Effector memory CD8-positive, alpha-beta T cell (primary cell): ENCODE measurements around the gene ROMO1.
"Not testable (repeated sequence)": the region's sequence is repeated elsewhere in the genome, so short reads cannot be mapped to it uniquely, and the experiment has no call there.

Experiments used
- ATAC-seq: fragments of 150-1000 bp; cut with Tn5 transposase; replicated peaks from 2 replicates; pipeline ENCODE4 v1.10.0; 2021; ENCODE audit warnings: mild to moderate bottlenecking, moderate library complexity
- DNase-seq, 3 experiments: peaks; one replicate each; pipeline ENCODE4 v3.0.0; 2021
- H3K27ac Mint-ChIP-seq, 2 donors: one replicate each; pipeline ENCODE4 v1.8.0; 2022; ENCODE audit warnings: mild to moderate bottlenecking in 2 of 2, mixed read lengths in 2 of 2, moderate library complexity in 2 of 2
- H3K27me3 Mint-ChIP-seq, 2 donors: one replicate each; pipeline ENCODE4 v1.8.0; 2022; ENCODE audit warnings: mixed read lengths in 2 of 2
- H3K36me3 Mint-ChIP-seq: one replicate; pipeline ENCODE4 v1.8.0; 2022; ENCODE audit warnings: mild to moderate bottlenecking, moderate library complexity, mixed read lengths; ENCODE audit not compliant: insufficient read depth
- H3K4me1 Mint-ChIP-seq, 2 donors: one replicate each; pipeline ENCODE4 v1.8.0; 2022; ENCODE audit warnings: low read depth in 2 of 2, mixed read lengths in 2 of 2
- H3K4me3 Mint-ChIP-seq, 2 donors: one replicate each; pipeline ENCODE4 v1.8.0; 2022; ENCODE audit warnings: mild to moderate bottlenecking in 2 of 2, mixed read lengths in 2 of 2, moderate library complexity in 2 of 2
- H3K9me3 Mint-ChIP-seq, 2 donors: one replicate each; pipeline ENCODE4 v1.8.0; 2022; ENCODE audit warnings: mixed read lengths in 2 of 2

The ROMO1 gene

GRCh38 chr20:35663516-35664465 lies 35.4 kb upstream of the ROMO1 start:
- Mint-ChIP-seq H3K36me3 (peaks cover 42% of the 10 kb centered on the region), H3K27me3 (no peaks in the 10 kb centered on the region), H3K4me1 (peaks cover 48 to 57% of the 10 kb centered on the region in 2 donors), H3K9me3 (no peaks in the 10 kb centered on the region), H3K27ac (peak overlapping the region; percentile 98 to 99), H3K4me3 (peak overlapping the region; percentile 97 to 98)
- peak; percentile 69 to 74 (median 70) for DNase-seq
- peak; percentile 73 for ATAC-seq

DNA sequence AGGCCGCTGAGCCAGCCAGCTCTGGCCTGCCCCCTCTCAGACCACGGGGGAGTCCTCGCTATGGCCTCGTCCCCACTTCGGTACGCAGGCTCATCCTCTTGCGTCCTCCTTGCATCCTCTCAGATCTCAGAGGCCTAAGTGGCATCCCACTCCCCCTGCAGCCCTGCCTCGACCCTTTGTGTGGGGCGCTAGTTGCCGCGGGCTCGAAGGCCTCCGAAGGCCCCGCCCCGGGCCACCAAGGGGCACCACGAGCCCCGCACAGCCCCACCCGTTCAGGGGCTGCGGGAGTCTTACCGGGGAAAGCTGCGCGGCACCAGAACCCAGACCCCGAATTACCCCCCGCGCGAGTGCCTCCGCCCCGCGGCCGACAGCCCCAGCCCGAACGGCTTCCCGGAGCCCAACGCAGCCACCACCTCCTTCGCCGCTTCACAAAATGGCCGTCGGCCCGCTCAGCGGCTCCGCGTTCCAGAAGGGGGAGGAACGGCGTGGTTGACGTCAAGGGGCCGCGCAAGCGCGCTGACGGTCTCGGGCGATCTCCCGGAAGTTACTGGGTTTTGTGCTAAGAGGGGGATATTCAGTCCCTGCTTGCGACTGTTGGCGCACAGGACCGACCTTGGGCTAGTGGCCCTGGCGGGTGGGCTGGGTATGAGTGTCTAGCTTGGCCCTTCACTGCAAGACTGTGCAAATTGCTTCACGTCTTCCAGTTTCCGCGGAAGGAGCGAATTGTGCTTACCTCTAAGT lies 34.6 kb upstream of the ROMO1 start, which contains the start of the genes CPNE1 and RBM12:
CPNE1 (minus strand) TSS at position 435 of the 741 bp plus-strand sequence. CDS start 31,977 bp downstream, outside the sequence.
RBM12 (minus strand) TSS at position 435 of the 741 bp plus-strand sequence. CDS start 9,578 bp downstream, outside the sequence.
- DNase-seq = peak; percentile 90 to 93 (median 93)
- Mint-ChIP-seq H3K4me3 (peak within 1 kb of the TSS; percentile 97 to 98), H3K27me3 (no peaks in the 10 kb centered on the region), H3K4me1 (peaks cover 44 to 48% of the 10 kb centered on the region in 2 donors), H3K36me3 (peaks cover 42% of the 10 kb centered on the region), H3K27ac (peak within 1 kb of the TSS; percentile 98 to 99), H3K9me3 (no peaks in the 10 kb centered on the region)
- ATAC-seq = peak; percentile 74

DNA sequence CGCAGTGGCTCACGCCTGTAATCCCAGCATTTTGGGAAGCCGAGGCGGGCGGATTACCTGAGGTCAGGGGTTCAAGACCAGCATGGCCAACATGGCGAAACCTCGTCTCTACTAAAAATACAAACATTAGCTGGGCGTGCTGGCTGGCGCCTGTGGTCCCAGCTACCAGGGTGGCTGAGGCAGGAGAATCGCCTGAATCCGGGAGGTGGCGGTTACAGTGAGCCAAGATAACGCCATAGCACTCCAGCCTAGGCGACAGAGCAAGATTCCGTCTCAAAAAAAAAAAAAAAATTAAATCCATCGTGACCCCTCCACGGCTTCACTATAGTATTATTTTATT lies 33.3 kb upstream of the ROMO1 start:
- peaks cover 46% of the 10 kb centered on the region for H3K36me3 Mint-ChIP-seq
- no peak for DNase-seq
- ATAC-seq = no peak
- H3K4me1 Mint-ChIP-seq = peaks cover 32 to 37% of the 10 kb centered on the region in 2 donors
- no peaks in the 10 kb centered on the region for H3K9me3 Mint-ChIP-seq
- peak overlapping the region in 1 of 2 donors; percentile 4 for H3K27ac Mint-ChIP-seq
- no peaks in the 10 kb centered on the region for H3K27me3 Mint-ChIP-seq
- H3K4me3 Mint-ChIP-seq = peak overlapping the region in 1 of 2 donors; percentile 31

DNA sequence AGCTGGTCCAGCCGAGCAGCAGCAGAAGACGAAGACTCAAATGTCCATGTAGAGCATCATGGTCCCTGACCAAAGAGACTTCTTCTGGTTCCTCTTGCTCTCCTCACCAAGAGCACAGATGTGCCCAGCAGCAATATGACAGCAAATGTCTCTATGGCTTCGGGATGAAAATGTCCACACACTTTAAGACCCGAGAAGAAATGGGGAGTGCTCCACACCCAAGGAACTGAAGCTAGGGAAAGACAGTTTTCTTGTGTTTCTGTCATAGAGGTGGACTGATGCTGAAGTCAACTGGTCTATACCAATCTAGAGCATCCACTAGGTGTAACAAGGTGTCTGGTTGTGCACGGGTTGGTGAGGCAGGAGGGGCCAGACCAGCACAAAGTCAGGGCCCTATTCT lies 30.0 kb upstream of the ROMO1 start:
- Mint-ChIP-seq H3K27me3 (no peaks in the 10 kb centered on the region), H3K4me3 (no peak overlapping the region), H3K4me1 (peaks cover 3 to 5% of the 10 kb centered on the region in 2 donors), H3K36me3 (peaks cover 38% of the 10 kb centered on the region), H3K27ac (no peak overlapping the region), H3K9me3 (no peaks in the 10 kb centered on the region)
- ATAC-seq = no peak
- no peak for DNase-seq

DNA sequence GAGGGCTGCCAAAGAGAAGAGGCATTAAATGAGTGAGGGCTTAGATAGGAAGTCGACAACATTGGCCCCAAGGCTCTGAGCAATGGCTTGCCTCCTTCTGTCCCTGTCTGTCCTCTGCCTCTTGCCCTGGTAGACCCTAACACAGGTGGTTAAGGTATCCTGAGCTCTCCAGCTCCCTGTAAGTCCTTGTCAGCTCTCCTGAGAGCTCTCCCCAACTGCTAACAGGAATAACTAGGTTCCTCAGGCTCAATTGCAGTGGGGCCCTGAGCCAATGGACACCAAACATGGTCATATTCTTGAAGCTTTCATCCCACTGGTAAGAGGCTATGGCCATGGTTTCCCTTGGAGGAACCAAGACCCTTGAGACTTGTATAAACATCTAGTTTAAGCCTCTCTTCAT lies 29.5 kb upstream of the ROMO1 start:
- Mint-ChIP-seq H3K4me3 (no peak overlapping the region), H3K9me3 (no peaks in the 10 kb centered on the region), H3K36me3 (peaks cover 34% of the 10 kb centered on the region), H3K27me3 (no peaks in the 10 kb centered on the region), H3K27ac (no peak overlapping the region), H3K4me1 (peaks cover 3 to 5% of the 10 kb centered on the region in 2 donors)
- ATAC-seq (no peak), DNase-seq (no peak)

DNA sequence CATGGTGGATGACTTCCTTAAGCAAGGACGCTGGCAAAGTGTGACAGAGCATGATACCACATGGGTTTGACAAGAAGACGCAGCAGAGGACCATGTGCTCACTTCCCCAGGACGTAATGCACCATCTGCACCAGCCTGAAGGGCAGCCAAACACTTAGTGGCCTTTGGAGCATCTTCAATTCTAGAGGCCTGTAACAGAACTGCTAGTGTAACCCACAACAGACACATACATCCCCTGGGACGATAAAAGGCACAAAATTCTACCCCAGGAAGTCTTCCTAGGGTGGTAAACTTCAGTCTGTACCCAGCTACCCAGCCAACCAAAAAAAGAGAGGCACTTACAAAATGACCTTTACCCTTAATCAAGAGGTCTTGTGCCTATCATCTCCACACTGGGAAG lies 25.3 kb upstream of the ROMO1 start:
- Mint-ChIP-seq H3K4me3 (no peak overlapping the region), H3K4me1 (no peaks in the 10 kb centered on the region), H3K27ac (no peak overlapping the region), H3K36me3 (peaks cover 38% of the 10 kb centered on the region), H3K27me3 (no peaks in the 10 kb centered on the region), H3K9me3 (no peaks in the 10 kb centered on the region)
- ATAC-seq (no peak), DNase-seq (no peak)

- H3K4me1 Mint-ChIP-seq = no peaks in the 10 kb centered on the region
- no peaks in the 10 kb centered on the region for H3K27me3 Mint-ChIP-seq
- no peak for ATAC-seq
- no peak for DNase-seq
- H3K36me3 Mint-ChIP-seq = peaks cover 42% of the 10 kb centered on the region
- no peak overlapping the region for H3K4me3 Mint-ChIP-seq
- no peaks in the 10 kb centered on the region for H3K9me3 Mint-ChIP-seq
- no peak overlapping the region for H3K27ac Mint-ChIP-seq
Observed at GRCh38 chr20:35674921-35675320, 24.3 kb upstream of the ROMO1 start.

DNA sequence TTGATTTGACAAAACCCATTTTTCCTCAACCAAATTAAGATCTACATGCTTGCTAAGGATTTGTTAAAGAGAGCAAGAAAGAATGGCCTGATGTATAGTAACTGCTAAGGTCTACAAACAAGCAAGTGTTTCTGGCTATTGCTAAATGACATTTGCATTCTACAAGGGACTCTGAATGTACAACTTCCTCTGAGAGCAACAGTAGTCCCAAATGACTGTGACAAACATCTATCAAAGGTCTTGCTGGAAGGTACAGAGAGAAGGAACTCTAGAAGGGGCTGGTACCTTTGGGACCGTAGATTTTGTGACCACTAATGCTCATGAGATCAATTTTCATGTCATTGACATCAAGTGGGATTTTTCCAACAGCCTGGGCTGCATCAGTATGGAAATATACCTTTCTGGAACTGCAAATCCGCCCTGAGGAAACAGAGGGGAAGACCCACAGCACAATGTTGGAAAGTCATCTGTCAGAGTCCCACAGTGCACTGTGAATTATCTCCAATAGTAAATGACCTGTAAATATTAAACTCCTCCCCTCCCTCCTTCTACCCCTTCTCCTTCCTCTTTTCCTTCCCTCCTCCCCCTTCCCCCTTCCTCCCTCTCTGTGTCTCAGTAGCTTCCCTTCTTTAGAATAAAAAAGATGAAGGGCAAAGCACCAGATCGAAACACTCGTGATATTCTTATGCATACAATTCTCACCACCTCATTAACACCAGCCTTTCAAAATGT lies 18.6 kb upstream of the ROMO1 start:
- Mint-ChIP-seq H3K36me3 (peaks cover 33% of the 10 kb centered on the region), H3K4me3 (no peak overlapping the region), H3K27ac (no peak overlapping the region), H3K4me1 (no peaks in the 10 kb centered on the region), H3K9me3 (no peaks in the 10 kb centered on the region), H3K27me3 (no peaks in the 10 kb centered on the region)
- no peak for ATAC-seq
- no peak for DNase-seq

- Mint-ChIP-seq H3K27ac (no peak overlapping the region), H3K36me3 (peaks cover 30% of the 10 kb centered on the region), H3K4me1 (no peaks in the 10 kb centered on the region), H3K4me3 (no peak overlapping the region), H3K27me3 (no peaks in the 10 kb centered on the region), H3K9me3 (no peaks in the 10 kb centered on the region)
- no peak for DNase-seq
- ATAC-seq = no peak
Observed at GRCh38 chr20:35681960-35682359, 17.2 kb upstream of the ROMO1 start.

GRCh38 chr20:35685368-35685767 lies 13.8 kb upstream of the ROMO1 start:
- DNase-seq, H3K9me3 Mint-ChIP-seq, H3K4me1 Mint-ChIP-seq, ATAC-seq, H3K4me3 Mint-ChIP-seq, H3K27me3 Mint-ChIP-seq: not testable (repeated sequence)
- H3K36me3 Mint-ChIP-seq = peaks cover 44% of the 10 kb centered on the region
- H3K27ac Mint-ChIP-seq = peak overlapping the region in 1 of 2 donors; percentile 46

DNA sequence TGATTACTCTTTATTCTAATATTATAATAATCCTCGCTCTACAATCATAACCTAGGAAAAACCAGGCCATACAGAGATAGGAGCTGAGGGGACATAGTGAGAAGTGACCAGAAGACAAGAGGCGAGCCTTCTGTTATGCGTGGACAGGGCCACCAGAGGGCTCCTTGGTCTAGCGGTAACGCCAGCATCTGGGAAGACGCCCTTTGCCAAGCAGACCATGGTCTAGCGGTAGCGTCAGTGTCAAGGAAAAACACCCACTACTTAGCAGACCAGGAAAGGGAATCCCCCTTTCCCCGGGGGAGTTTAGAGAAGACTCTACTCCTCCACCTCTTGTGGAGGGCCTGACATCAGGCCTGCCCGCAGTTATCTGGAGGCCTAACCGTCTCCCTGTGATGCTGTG lies 12.3 kb upstream of the ROMO1 start:
- not testable (repeated sequence) for H3K4me3 Mint-ChIP-seq, ATAC-seq, H3K27me3 Mint-ChIP-seq, H3K9me3 Mint-ChIP-seq, H3K27ac Mint-ChIP-seq, H3K4me1 Mint-ChIP-seq, DNase-seq
- peaks cover 59% of the 10 kb centered on the region for H3K36me3 Mint-ChIP-seq

GRCh38 chr20:35690265-35690664 lies 8.9 kb upstream of the ROMO1 start:
- DNase-seq = no peak
- H3K4me1 Mint-ChIP-seq = peaks cover 0 to 2% of the 10 kb centered on the region in 2 donors
- H3K4me3 Mint-ChIP-seq = no peak overlapping the region
- no peaks in the 10 kb centered on the region for H3K9me3 Mint-ChIP-seq
- no peak for ATAC-seq
- H3K27me3 Mint-ChIP-seq = no peaks in the 10 kb centered on the region
- no peak overlapping the region for H3K27ac Mint-ChIP-seq
- peaks cover 65% of the 10 kb centered on the region for H3K36me3 Mint-ChIP-seq

DNA sequence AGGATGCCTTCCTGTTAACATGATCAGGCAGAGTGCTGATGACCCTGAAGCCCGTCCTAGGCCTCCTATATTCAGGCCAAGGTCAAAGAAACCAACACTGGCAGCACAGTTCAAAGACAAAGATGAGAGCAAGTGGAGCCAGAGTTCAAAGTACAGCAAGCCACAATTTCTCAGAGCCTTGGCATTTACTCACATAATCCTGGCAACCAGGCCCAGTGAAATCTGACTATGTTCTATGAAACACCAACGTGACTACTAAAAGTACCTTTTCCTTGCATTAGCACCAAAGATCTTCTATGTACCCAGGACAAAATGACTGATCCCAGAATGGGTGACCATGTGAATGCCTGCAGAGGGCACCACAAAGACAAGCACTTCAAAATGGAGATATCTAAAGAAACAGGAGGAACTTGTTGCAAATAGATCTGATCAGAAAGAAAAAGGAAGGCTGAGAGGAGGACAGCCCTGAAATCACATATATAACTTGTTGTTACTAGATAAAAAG lies 3.9 kb upstream of the ROMO1 start:
- DNase-seq = no peak
- Mint-ChIP-seq H3K4me3 (no peak overlapping the region), H3K9me3 (no peaks in the 10 kb centered on the region), H3K27ac (peak overlapping the region in 1 of 2 donors; percentile 17), H3K4me1 (peaks cover 24 to 33% of the 10 kb centered on the region in 2 donors), H3K27me3 (no peaks in the 10 kb centered on the region), H3K36me3 (peaks cover 63% of the 10 kb centered on the region)
- ATAC-seq = no peak
